Trophoblast cell (in vitro differentiated cells and primary cell): ENCODE data around the gene ZNF229.
"Not testable (repeated sequence)": the region's sequence is repeated elsewhere in the genome, so short reads cannot be mapped to it uniquely, and the experiment has no call there.

Source experiments
- DNase-seq, 2 donors: peaks; one replicate each; pipeline ENCODE4 v3.0.0-alpha.2; 2016
- H2AFZ ChIP-seq: 2 replicates; pipeline ENCODE4 v1.6.1; 2013; ENCODE audit warnings: low read length, moderate library complexity, mild to moderate bottlenecking; ENCODE audit not compliant: insufficient read depth, poor library complexity
- H2AK5ac ChIP-seq: 2 replicates; pipeline ENCODE4 v1.6.1; 2013; ENCODE audit warnings: mild to moderate bottlenecking, low read length
- H2BK120ac ChIP-seq: 2 replicates; pipeline ENCODE4 v1.6.1; 2013; ENCODE audit warnings: low read length, mild to moderate bottlenecking, moderate library complexity; ENCODE audit not compliant: insufficient read depth, poor library complexity
- H2BK12ac ChIP-seq: 2 replicates; pipeline ENCODE4 v1.6.1; 2013; ENCODE audit warnings: mild to moderate bottlenecking, low read length, moderate library complexity
- H2BK5ac ChIP-seq: 2 replicates; pipeline ENCODE4 v1.6.1; 2013; ENCODE audit warnings: low read length, low read depth, moderate library complexity, mild to moderate bottlenecking; ENCODE audit not compliant: poor library complexity
- H3K14ac ChIP-seq: 2 replicates; pipeline ENCODE4 v1.6.1; 2013; ENCODE audit warnings: mild to moderate bottlenecking, low read length
- H3K18ac ChIP-seq: 2 replicates; pipeline ENCODE4 v1.6.1; 2013; ENCODE audit warnings: mild to moderate bottlenecking, low read length
- H3K23ac ChIP-seq: 2 replicates; pipeline ENCODE4 v1.6.1; 2013; ENCODE audit warnings: low read length
- H3K27ac ChIP-seq: 2 replicates; pipeline ENCODE4 v1.5.1; 2013; ENCODE audit warnings: low read depth, mild to moderate bottlenecking, inconsistent platforms, low read length, moderate library complexity
- H3K27me3 ChIP-seq: 2 replicates; pipeline ENCODE4 v1.6.1; 2013; ENCODE audit warnings: inconsistent platforms, mild to moderate bottlenecking, low read length, moderate library complexity; ENCODE audit not compliant: insufficient read depth
- H3K36me3 ChIP-seq, 2 experiments: 1 replicate in 1 of 2; 2 replicates in 1 of 2; pipeline ENCODE4 v1.6.1; 2013; ENCODE audit warnings: low read length in 2 of 2, mild to moderate bottlenecking in 2 of 2, moderate library complexity in 1 of 2; ENCODE audit not compliant: insufficient read depth in 2 of 2, control insufficient read depth in 1 of 2
- H3K4ac ChIP-seq: 2 replicates; pipeline ENCODE4 v1.6.1; 2013; ENCODE audit warnings: low read depth, mild to moderate bottlenecking, low read length, moderate library complexity
- H3K4me1 ChIP-seq, 2 experiments: 1 replicate in 1 of 2; 2 replicates in 1 of 2; pipeline ENCODE4 v1.6.1; 2013; ENCODE audit warnings: low read length in 2 of 2, mild to moderate bottlenecking in 2 of 2, moderate library complexity in 1 of 2; ENCODE audit not compliant: insufficient read depth in 2 of 2, control insufficient read depth in 1 of 2
- H3K4me2 ChIP-seq: 2 replicates; pipeline ENCODE4 v1.6.1; 2013; ENCODE audit warnings: inconsistent platforms, mild to moderate bottlenecking, low read length, moderate library complexity
- H3K4me3 ChIP-seq: 2 replicates; pipeline ENCODE4 v1.5.1; 2013; ENCODE audit warnings: mild to moderate bottlenecking, low read depth, low read length, inconsistent platforms
- H3K79me1 ChIP-seq: one replicate; pipeline ENCODE4 v1.6.1; 2013; ENCODE audit warnings: low read length
- H3K79me2 ChIP-seq: 2 replicates; pipeline ENCODE4 v1.6.1; 2013; ENCODE audit warnings: low read length, mild to moderate bottlenecking; ENCODE audit not compliant: control insufficient read depth, insufficient read depth, poor library complexity
- H3K9ac ChIP-seq: 2 replicates; pipeline ENCODE4 v1.6.1; 2013; ENCODE audit warnings: mild to moderate bottlenecking, low read length
- H3K9me3 ChIP-seq: 2 replicates; pipeline ENCODE4 v1.6.1; 2013; ENCODE audit warnings: low read depth, mild to moderate bottlenecking, control low read depth, inconsistent platforms, low read length; ENCODE audit not compliant: insufficient read depth
- H4K12ac ChIP-seq: 2 replicates; pipeline ENCODE4 v1.6.1; 2013; ENCODE audit warnings: low read depth, mild to moderate bottlenecking, low read length, moderate library complexity
- H4K8ac ChIP-seq: 2 replicates; pipeline ENCODE4 v1.6.1; 2013; ENCODE audit warnings: low read depth, mild to moderate bottlenecking, low read length, moderate library complexity
- H4K91ac ChIP-seq: one replicate; pipeline ENCODE4 v1.6.1; 2013; ENCODE audit warnings: low read depth, mild to moderate bottlenecking, low read length, moderate library complexity
- WGBS: extraction: QIAGEN DNeasy Blood & Tissue Kit; methylation state at CpG from one replicate; pipeline ENCODE4 v1.1.7; 2013; ENCODE audit warnings: missing lambda C conversion rate; ENCODE audit not compliant: insufficient read length, insufficient coverage; ENCODE audit errors: extremely low coverage; 5-methylcytosine and 5-hydroxymethylcytosine counted together

The ZNF229 gene

DNA sequence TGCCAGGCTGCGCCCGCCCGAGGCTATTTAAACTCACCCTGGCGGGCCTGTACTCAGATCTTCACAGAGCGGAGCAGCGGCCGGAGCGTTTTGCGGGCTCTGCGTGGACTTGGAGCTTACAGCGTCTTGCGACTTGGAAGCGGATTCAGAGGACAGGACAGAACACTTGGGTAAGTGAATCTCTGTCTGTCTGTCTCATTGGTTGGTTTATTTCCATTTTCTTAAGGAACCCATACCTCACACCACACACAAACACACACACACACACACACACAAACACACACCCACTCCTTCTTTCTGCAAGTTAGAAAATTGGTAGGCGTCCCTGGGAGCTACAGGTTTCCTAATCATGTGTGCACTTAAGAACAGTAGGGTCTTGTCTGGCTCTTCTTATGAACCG is 32.7 kb downstream of the ZNF229 start:
- WGBS: no CpG with 5 or more reads among the region's 15 CpGs
- H3K79me1 ChIP-seq: not testable (repeated sequence)

DNA sequence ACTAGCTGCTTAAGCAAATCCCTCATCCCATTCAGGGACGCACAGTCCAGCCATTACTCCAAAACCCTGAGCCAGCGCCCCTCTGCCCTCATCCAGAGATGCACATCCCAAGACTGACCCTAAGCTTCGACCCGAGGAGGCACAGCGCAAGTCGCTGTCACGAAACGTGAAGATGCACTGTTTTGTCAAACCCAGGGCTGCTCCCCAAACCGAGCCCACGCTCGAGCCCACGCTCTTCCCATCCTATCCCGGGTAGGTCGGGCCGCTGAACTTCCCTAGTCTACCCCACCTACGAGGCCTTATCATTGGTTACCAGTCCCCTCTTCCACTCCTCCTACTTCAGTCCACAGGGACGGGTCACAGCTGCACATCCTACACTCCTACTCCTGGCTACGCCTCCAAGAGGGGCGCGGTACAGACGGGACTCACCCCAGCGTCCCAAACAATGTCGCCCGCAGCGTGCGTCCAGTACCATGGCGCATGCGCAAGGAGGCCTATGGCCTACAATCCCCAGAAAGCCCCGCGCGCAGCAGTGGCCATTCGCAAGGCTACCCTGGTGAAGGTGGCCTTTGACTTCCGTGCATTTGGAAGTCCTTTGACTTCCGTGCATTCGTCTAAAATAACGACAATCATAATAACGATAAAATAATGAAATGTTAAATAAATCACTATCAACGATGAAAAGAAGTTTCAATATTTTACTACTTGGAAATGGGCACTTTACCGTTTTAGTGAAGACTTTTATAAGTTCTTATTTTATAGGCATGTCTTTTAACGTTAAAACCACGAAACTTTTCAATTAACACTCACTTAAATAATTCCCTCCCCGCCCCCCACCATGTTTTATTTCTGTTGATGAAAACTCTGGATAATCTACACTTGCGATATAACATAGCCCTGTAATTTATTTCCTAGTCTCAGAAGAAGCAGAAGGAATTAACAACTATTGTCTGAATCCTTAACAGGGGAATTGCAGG is 46.8 kb downstream of the ZNF229 start, which contains the start of gene ZNF285:
Gene ZNF285, minus strand, starts transcription at position 470 of the 977 bp plus-strand sequence. CDS start 4,395 bp downstream, outside the sequence.
- no peak within 1 kb of the TSS for H3K23ac ChIP-seq
- no peak within 1 kb of the TSS for H2BK120ac ChIP-seq
- H3K9me3 ChIP-seq: peaks cover 5% of the 10 kb centered on the region
- WGBS: no CpG with 5 or more reads among the region's 43 CpGs
- H3K14ac ChIP-seq: no peak within 1 kb of the TSS
- H3K18ac ChIP-seq: no peak within 1 kb of the TSS
- H3K27me3 ChIP-seq: no peaks in the 10 kb centered on the region
- peak within 1 kb of the TSS; percentile 4 for H4K12ac ChIP-seq
- no peaks in the 10 kb centered on the region for H3K79me2 ChIP-seq
- no peak within 1 kb of the TSS for H4K91ac ChIP-seq
- H2AFZ ChIP-seq: peak within 1 kb of the TSS; percentile 58
- no peak within 1 kb of the TSS for H2BK5ac ChIP-seq
- peak within 1 kb of the TSS; percentile 93 for H3K4me2 ChIP-seq
- no peaks in the 10 kb centered on the region for H3K79me1 ChIP-seq
- no peaks in the 10 kb centered on the region for H3K36me3 ChIP-seq
- H2BK12ac ChIP-seq: no peak within 1 kb of the TSS
- peak; percentile 87 to 98 for DNase-seq
- H3K9ac ChIP-seq: peak within 1 kb of the TSS; percentile 62
- no peak within 1 kb of the TSS for H3K4ac ChIP-seq
- H2AK5ac ChIP-seq: no peak within 1 kb of the TSS
- H4K8ac ChIP-seq: peak within 1 kb of the TSS; percentile 72
- peaks cover 0 to 3% of the 10 kb centered on the region in 2 experiments for H3K4me1 ChIP-seq
- peak within 1 kb of the TSS; percentile 80 for H3K4me3 ChIP-seq
- no peak within 1 kb of the TSS for H3K27ac ChIP-seq

More for the DNA sequence above, 32.7 kb downstream of the ZNF229 start:
- not testable (repeated sequence) for H2AFZ ChIP-seq, H4K12ac ChIP-seq, H3K23ac ChIP-seq, H2BK120ac ChIP-seq, H3K14ac ChIP-seq, H3K79me2 ChIP-seq, DNase-seq, H4K8ac ChIP-seq, H3K4me1 ChIP-seq, H3K27me3 ChIP-seq, H3K9ac ChIP-seq, H2AK5ac ChIP-seq, H3K36me3 ChIP-seq, H4K91ac ChIP-seq, H3K4me3 ChIP-seq, H3K4me2 ChIP-seq, H3K18ac ChIP-seq, H3K4ac ChIP-seq, H2BK5ac ChIP-seq, H3K27ac ChIP-seq, H2BK12ac ChIP-seq
- peaks cover 21% of the 10 kb centered on the region for H3K9me3 ChIP-seq

DNA sequence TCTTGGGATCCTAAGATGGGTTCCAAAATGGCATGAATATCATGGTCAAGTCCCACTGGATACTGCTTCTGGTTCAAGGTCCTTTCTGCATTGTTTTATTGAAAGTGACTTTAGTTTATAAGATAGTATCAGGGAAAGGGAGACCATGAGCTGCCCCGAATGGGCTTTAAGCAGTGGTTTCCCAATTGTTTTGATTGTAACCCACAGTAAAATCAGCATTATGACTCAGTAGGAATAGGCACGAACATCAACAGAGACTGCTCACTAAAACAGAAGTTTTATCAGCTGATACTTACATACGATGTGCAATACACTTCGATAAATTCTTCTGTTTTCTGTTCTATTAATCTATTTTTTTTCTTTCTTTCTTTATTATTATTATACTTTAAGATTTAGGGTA is 59.0 kb downstream of the ZNF229 start:
- not testable (repeated sequence) for H3K14ac ChIP-seq, H4K12ac ChIP-seq, H3K9ac ChIP-seq, H3K4ac ChIP-seq, H3K9me3 ChIP-seq, H3K4me1 ChIP-seq, H2AK5ac ChIP-seq, DNase-seq, H3K4me2 ChIP-seq, H3K27ac ChIP-seq, H4K8ac ChIP-seq, H2BK12ac ChIP-seq, H2BK5ac ChIP-seq, H2BK120ac ChIP-seq, H3K36me3 ChIP-seq, H3K23ac ChIP-seq, H3K18ac ChIP-seq, H4K91ac ChIP-seq, H2AFZ ChIP-seq, H3K4me3 ChIP-seq, H3K27me3 ChIP-seq, H3K79me2 ChIP-seq, H3K79me1 ChIP-seq
- no CpG with 5 or more reads among the region's 4 CpGs for WGBS
